HTERT RPE-1 (cell line): ENCODE measurements around the gene MARCHF2.
"Not testable (repeated sequence)": the region's sequence is repeated elsewhere in the genome, so short reads cannot be mapped to it uniquely, and the experiment has no call there.

Experiments
- in situ Hi-C: fragments of 300-500 bp; cut with MboI; formaldehyde crosslinking; loops from 4 replicates; pipeline ENCODE4 v1.14.3; 2020; ENCODE audit warnings: low sequenced_read_pairs

Gene MARCHF2, protein sequence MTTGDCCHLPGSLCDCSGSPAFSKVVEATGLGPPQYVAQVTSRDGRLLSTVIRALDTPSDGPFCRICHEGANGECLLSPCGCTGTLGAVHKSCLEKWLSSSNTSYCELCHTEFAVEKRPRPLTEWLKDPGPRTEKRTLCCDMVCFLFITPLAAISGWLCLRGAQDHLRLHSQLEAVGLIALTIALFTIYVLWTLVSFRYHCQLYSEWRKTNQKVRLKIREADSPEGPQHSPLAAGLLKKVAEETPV

DNA sequence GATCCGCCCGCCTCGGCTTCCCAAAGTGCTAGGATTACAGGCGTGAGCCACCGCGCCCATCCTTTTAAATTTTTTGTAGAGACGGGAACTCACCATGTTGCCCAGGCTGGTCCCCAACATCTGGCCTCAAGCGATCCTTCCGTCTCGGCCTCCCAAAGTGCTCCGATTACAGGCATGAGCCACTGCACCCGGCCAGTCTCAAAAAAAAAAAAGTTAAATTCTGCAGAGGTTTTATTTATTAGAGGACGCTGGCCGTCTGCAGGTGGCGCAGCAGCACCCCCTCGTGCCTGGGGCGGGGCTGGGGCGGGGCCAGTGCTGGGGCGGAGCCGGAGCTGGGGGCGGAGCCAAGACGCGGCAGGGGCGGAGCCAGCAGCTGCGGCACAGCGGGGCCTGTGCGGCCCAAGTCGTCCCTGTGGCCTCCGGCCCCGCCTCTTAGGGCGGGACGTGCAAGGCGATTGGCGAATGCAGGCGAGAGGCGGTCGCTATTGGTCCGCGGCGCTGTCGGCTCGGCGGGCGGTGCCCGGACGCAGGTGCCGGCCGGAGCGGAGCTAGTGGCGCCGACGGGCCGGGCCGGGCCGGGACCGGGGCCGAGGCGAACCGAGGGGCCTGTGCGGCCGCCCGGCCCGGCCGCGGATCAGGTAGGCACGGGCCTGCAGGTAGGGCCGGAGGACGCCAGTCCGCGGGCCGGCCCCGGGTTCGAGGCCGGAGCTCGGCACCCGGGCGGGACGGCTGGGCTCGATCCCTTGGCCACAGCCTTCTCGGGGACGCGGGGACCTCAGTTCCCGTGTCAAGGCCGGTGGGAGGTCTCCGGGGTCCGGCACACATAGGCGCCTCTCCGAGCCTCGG lies at the start of gene MARCHF2:
MARCHF2 (plus strand) TSS at position 523 of the 846 bp plus-strand sequence. CDS start 8,536 bp downstream, outside the sequence.
- in situ Hi-C loops = no loop called here

DNA sequence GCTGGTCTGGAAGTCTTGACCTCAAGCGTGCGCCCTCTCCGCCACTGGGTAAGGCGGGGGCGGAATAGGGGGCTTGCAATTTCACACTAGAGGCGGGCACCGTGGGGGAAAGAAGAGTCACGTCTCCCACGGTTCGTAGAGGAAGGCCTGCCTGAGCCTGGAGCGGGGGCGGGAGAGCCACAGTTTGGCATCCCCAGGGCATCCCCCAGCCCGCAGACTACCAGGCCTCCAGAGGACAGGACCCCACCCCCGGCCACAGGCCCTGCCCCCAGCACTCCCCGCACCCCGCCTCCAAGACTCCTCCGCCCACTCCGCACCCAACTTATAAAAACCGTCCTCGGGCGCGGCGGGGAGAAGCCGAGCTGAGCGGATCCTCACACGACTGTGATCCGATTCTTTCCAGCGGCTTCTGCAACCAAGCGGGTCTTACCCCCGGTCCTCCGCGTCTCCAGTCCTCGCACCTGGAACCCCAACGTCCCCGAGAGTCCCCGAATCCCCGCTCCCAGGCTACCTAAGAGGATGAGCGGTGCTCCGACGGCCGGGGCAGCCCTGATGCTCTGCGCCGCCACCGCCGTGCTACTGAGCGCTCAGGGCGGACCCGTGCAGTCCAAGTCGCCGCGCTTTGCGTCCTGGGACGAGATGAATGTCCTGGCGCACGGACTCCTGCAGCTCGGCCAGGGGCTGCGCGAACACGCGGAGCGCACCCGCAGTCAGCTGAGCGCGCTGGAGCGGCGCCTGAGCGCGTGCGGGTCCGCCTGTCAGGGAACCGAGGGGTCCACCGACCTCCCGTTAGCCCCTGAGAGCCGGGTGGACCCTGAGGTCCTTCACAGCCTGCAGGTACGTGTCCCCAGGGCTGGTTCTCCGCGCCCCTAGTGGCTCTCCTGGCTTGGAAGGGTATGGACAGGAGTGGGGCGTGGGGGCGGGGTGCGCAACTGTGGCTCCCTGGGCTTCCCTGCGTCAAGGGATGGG lies 49.0 kb upstream of the MARCHF2 start, which contains the start of gene ANGPTL4:
ANGPTL4 (plus strand) TSS at position 353 of the 969 bp plus-strand sequence; CDS start at position 520, 167 bp downstream.
- in situ Hi-C loops = no loop called here

DNA sequence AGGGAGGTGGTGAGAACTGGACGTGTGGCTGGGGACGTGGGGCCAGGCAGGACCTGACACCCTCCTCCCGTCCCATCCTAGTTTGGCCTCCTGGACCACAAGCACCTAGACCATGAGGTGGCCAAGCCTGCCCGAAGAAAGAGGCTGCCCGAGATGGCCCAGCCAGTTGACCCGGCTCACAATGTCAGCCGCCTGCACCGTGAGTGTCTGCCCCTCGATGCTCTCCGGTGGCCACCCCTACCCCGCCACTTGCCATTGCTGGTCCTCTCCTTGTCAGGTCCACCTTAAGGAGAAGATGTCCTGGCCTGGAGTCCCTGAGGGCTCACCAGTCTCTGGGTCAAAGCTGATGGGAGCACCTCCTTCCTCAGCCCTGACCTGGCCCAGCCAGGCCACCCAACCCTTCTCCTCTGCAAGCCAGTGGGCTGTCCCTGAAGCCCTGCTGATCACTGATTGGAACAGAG lies 47.0 kb upstream of the MARCHF2 start:
- in situ Hi-C loops = no loop called here

DNA sequence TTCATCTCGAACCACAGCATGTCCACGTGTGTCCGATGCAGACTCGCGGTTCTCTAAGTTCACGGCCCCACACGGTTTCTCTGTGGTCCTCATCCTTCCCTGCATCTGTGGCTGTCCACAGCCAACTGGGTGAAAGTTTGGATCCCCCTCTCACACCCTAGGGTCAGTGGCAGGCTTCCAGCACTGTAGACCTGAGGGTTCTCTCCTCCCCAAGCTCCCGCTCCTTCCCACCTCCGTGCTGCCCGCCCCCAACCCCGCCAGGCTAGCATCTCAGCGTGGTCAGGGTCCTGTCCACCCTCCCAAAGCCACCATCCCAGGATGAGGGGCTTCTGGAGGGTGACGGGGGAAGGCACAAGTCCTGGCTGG lies 46.2 kb upstream of the MARCHF2 start:
- in situ Hi-C loops = no loop called here

DNA sequence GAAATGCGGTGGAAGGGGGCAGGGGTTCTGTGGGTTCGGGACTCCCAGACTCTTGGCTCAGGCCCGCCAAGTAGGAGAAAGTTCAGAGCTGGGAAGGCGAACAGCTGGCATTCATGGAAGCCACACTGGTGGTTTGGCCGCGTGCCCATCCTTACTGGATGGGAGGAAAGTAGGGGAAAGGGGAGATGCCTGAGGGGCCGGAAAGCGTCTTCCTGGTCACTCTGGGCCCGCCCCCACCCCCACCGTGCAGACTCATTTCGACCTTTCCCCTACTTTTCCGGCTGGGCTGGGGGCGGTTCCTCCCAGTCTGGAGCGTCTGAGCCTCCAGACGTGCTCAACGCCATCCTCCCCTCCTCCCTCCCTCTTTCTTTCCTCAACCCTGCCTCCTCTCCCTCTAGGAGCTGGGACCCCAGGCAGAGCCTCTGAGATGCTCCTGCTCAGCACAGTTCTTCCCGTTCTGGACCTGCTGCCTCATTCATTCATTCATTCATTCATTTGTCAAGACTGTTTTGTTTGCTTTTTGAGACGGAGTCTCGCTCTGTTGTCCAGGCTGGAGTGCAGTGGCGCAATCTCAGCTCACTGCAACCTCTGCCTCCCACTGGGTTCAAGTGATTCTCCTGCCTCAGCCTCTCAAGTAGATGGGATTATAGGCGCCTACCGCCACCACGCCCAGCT lies 45.6 kb upstream of the MARCHF2 start:
- in situ Hi-C loops = no loop called here

DNA sequence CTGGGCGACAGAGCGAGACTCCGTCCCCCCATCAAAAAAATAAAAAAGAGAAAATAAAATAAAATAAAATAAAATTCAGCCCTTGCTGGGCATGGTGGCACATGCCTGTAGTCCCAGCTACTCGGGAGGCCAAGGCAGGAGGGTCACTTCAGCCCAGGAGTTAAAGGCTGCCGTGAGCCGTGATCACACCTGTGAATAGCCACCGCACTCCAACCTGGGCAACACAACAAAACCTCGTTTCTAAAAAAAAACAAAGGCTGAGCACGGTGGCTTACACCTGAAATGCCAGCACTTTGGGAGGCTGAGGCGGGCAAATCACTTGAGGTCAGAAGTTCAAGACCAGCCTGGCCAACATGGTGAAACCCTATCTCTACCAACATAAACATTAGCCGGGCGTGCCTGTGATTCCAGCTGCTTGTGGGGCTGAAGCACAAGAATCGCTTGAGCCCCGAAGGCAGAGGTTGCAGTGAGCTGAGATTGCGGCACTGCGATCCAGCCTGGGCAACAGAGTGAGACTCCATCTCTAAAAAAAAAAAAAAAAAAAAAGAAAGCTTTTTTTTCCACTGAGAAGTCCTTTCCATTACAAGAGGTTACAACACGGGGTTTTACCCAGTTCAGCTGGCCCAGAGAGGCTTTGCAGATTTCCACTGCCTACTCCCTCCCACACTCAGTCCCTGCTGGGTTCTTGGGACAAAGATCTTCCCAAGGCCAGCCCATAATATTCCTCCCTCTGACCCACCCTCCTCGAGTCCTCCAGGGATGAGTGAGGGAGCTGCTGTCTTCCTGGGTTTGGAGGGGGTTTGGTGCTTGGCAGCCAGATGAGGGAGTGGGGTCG lies 42.7 kb upstream of the MARCHF2 start:
- in situ Hi-C loops = no loop called here

DNA sequence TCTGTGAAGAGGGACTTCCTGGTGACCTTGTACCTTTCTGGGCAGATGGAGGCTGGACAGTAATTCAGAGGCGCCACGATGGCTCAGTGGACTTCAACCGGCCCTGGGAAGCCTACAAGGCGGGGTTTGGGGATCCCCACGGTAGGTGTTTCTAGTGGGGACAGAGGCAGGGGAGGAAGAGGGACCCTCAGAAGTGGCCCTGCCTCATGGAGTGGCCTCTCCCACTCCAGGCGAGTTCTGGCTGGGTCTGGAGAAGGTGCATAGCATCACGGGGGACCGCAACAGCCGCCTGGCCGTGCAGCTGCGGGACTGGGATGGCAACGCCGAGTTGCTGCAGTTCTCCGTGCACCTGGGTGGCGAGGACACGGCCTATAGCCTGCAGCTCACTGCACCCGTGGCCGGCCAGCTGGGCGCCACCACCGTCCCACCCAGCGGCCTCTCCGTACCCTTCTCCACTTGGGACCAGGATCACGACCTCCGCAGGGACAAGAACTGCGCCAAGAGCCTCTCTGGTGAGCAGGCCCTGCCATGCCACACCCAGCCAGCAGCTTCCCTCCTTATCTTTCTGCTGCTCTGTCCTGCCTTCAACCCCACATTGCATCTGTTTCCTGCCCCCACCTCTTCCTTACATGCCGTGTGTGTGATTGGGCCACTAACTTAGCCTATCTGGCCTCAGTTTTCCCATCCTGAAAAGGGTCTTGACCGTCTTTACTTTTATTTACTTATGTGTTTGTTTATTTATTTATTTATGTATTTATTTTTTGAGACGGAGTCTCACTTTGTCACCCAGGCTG lies 41.9 kb upstream of the MARCHF2 start:
- in situ Hi-C loops = no loop called here

DNA sequence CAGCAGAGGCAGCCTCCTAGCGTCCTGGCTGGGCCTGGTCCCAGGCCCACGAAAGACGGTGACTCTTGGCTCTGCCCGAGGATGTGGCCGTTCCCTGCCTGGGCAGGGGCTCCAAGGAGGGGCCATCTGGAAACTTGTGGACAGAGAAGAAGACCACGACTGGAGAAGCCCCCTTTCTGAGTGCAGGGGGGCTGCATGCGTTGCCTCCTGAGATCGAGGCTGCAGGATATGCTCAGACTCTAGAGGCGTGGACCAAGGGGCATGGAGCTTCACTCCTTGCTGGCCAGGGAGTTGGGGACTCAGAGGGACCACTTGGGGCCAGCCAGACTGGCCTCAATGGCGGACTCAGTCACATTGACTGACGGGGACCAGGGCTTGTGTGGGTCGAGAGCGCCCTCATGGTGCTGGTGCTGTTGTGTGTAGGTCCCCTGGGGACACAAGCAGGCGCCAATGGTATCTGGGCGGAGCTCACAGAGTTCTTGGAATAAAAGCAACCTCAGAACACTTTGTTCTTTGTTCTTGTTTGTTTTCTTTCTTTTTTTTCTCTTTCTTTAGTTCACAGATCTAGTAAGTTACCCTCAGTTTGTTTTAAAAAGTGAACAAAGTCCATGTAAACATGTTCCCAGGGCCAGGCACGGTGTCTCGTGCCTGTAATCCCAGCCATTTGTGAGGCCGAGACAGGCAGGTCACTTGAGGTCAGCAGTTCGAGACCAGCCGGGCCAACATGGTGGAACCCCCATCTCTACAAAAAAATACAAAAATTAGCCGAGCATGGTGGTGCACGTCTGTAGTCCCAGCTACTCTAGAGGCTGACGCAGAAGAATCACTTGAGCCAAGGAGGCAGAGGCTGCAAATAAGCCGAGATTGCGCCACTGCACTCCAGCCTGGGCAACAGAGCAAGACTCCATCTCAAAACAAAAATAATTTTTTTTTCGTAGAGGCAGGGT lies 39.0 kb upstream of the MARCHF2 start:
- in situ Hi-C loops = no loop called here

DNA sequence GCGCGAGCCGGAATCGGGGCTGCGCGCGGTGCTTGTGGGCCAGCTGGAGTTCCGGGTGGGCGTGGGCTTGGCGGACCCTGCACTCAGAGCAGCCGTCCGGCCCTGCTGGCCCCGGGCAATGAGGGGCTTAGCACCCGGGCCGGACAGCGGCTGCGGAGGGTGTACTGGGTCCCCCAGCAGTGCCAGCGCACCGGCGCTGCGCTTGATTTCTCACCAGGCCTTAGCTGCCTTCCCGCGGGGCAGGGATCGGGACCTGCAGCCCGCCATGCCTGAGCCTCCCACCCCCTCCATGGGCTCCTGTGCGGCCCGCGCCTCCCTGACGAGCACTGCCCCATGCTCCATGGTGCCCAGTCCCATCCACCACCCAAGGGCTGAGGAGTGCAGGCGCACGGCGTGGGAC lies 37.3 kb upstream of the MARCHF2 start:
- in situ Hi-C loops = not testable (repeated sequence)

DNA sequence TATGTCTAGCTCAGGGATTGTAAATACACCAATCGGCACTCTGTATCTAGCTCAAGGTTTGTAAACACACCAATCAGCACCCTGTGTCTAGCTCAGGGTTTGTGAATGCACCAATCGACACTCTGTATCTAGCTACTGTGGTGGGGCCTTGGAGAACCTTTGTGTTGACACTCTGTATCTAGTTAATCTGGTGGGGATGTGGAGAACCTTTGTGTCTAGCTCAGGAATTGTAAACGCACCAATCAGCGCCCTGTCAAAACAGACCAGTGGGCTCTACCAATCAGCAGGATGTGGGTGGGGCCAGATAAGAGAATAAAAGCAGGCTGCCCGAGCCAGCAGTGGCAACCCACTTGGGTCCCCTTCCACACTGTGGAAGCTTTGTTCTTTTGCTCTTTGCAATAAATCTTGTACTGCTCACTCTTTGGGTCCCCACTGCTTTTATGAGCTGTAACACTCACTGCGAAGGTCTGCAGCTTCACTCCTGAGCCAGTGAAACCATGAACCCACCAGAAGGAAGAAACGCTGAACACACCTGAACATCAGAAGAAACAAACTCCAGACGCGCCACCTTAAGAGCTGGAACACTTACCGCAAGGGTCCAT lies 36.6 kb upstream of the MARCHF2 start:
- in situ Hi-C loops = not testable (repeated sequence)

DNA sequence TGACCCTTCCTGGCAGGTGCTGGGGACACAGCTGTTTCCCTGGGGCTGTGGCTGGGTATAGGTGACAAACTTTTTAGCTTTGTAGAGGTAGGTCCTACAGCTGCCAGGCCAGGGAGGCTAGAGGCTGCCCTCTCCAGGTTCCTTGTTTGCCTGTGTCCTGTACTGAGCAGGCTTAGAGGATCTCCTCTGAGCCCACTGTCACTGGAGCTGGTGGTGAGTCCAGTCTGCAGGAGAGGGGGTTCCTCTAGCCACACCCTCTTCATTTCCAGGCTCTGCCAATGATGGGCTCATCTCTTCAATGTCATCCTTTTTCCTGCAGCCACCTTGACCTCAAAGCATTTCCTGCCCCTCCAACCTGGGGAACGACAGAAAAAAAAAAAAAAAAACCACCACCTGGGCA lies 35.5 kb upstream of the MARCHF2 start:
- in situ Hi-C loops = no loop called here

DNA sequence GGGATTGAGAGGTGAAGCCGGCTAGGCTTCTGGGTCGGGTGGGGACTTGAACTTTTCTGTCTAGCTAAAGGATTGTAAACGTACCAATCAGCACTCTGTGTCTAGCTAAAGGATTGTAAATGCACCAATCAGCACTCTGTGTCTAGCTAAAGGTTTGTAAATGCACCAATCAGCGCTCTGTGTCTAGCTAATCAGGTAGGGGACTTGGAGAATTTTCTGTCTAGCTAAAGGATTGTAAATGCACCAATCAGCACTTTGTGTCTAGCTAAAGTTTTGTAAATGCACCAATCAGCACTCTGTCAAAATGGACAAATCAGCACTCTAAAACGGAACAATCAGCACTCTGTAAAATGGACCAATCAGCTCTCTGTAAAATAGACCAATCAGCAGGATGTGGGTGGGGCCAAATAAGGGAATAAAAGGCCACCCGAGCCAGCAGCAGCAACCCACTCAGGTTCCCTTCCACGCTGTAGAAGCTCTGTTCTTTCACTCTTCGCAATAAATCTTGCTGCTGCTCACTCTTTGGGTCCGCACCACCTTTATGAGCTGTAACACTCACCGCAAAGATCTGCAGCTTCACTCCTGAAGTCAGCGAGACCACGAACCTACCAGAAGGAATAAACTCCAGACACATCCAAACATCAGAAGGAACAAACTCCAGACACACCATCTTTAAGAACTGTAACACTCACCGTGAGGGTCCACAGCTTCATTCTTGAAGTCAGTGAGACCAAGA lies 33.8 kb upstream of the MARCHF2 start:
- in situ Hi-C loops = not testable (repeated sequence)

DNA sequence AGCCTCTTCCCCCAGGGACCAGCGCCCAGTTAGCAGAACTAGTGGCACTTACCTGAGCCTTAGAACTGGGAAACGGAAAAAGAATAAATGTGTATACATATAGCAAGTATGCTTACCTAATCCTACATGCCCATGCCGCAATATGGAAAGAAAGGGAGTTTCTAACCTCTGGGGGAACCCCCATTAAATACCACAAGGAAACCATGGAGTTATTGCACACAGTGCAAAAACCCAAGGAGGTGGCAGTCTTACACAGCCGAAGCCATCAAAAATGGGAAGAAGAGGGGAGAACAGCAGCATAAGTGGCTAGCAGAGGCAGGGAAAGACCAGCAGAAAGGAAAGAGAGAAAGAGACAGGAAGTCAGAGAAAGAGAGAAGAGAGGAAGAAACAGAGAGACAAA lies 28.5 kb upstream of the MARCHF2 start:
- in situ Hi-C loops = not testable (repeated sequence)

DNA sequence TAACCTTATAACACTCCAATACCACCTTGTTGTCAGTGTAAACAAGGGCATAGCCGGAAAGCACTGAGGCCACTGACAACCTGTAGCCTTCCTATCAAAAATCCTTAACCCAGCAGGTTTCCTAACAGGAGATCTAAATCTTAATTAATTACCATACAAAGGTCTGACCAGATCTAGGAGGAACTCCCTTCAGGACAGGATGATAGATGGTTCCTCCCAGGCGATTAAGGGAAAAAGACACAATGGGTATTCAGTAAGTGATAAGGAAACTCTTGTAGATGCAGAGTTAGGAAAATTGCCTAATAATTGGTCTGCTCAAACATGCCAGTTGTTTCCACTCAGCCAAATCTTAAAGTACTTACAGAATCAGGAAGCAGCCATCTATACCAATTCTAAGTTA lies 28.0 kb upstream of the MARCHF2 start:
- in situ Hi-C loops = not testable (repeated sequence)

DNA sequence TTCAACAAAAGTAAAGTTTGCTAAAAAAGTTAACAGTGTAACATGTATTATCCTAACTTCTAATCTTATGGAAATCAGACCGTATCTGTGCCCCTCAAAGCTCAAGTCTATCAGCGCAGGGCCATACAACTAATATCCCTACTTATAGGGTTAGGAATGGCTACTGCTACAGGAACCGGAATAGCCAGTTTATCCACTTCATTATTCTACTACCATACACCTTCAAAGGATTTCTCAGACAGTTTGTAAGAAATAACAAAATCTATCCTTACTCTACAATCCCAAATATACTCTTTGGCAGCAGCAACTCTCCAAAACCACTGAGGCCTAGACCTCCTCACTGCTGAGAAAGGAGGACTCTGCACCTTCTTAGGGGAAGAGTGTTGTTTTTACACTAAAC lies 27.5 kb upstream of the MARCHF2 start:
- in situ Hi-C loops = not testable (repeated sequence)

DNA sequence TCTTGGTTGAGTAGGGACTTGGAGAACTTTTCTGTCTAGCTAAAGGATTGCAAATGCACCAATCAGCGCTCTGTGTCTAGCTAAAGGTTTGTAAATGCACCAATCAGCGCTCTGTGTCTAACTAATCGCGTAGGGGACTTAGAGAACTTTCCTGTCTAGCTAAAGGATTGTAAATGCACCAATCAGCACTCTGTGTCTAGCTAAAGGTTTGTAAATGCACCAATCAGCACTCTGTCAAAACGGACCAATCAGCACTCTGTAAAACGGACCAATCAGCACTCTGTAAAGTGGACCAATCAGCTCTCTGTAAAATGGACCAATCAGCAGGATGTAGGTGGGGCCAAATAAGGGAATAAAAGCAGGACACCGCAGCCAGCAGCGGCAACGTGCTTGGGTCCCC lies 26.7 kb upstream of the MARCHF2 start:
- in situ Hi-C loops = not testable (repeated sequence)

DNA sequence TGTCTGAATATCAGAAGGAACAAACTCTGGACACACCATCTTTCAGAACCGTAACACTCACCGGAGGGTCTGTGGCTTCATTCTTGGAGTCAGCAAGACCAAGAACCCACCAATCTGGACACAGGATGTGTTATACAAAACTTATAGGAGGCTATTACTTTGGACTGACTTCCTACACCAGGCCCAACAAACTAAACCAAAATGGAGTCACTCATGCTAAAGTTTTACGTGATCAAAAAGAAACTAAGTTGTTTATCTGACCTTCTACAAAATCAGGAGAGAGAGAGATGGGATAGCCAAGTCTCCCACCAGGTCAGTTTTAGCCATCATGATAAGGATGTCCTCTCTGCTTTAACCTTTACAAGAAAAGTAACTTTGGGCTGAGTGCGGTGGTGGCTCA lies 26.1 kb upstream of the MARCHF2 start:
- in situ Hi-C loops = no loop called here
